Kidney (tissue), 14 donors: ENCODE results near the gene FBXL7. TPM values are rescaled to one million over a fixed set of nuclear protein-coding genes. Genes with fewer than 3 reads are reported as not detected.

Experiments used
- DNase-seq, 5 donors: peaks; one replicate each; pipeline ENCODE4 v3.0.0-alpha.2; 2013 to 2020
- FAIRE-seq: peaks from 2 replicates; lab custom pipeline; 2012; peaks lifted over from hg19 to GRCh38; lab: Jason Lieb, UNC
- H3K27ac ChIP-seq, 2 donors: one replicate each; pipeline ENCODE4 v1.7.0; 2013; ENCODE audit warnings: low read depth in 2 of 2, low read length in 2 of 2, inconsistent platforms in 1 of 2
- H3K27me3 ChIP-seq: one replicate; pipeline ENCODE4 v1.7.1; 2013; ENCODE audit warnings: low read length, inconsistent platforms; ENCODE audit not compliant: control insufficient read depth, insufficient read depth
- H3K36me3 ChIP-seq, 3 donors: one replicate each; pipeline versions ENCODE4 v1.7.0 to v1.7.1; 2013; ENCODE audit warnings: low read length in 3 of 3, control low read depth in 1 of 3, inconsistent platforms in 1 of 3; ENCODE audit not compliant: insufficient read depth in 3 of 3, control insufficient read depth in 2 of 3
- H3K4me1 ChIP-seq, 3 donors: one replicate each; pipeline versions ENCODE4 v1.7.0 to v1.7.1; 2013; ENCODE audit warnings: low read length in 3 of 3, inconsistent platforms in 1 of 3, low read depth in 1 of 3; ENCODE audit not compliant: control insufficient read depth in 2 of 3, insufficient read depth in 2 of 3
- H3K4me3 ChIP-seq, 3 donors: one replicate each; pipeline versions ENCODE4 v1.7.0 to v1.8.1; 2013; ENCODE audit warnings: low read length in 3 of 3, control low read depth in 1 of 3, inconsistent platforms in 1 of 3
- H3K9ac ChIP-seq, 3 donors: one replicate each; pipeline versions ENCODE4 v1.7.0 to v1.7.1; 2013; ENCODE audit warnings: low read length in 3 of 3, control low read depth in 1 of 3, inconsistent platforms in 1 of 3
- H3K9me3 ChIP-seq, 3 donors: one replicate each; pipeline versions ENCODE4 v1.7.0 to v1.7.1; 2013; ENCODE audit warnings: low read length in 3 of 3, control low read depth in 1 of 3, inconsistent platforms in 1 of 3; ENCODE audit not compliant: control insufficient read depth in 2 of 3, insufficient read depth in 1 of 3
- CTCF ChIP-seq: IDR thresholded peaks from 3 replicates; pipeline ENCODE4 v1.5.1; 2012; ENCODE audit warnings: mild to moderate bottlenecking, moderate library complexity, borderline replicate concordance; ENCODE audit not compliant: insufficient read depth; ENCODE audit errors: extremely low read depth
- intact Hi-C: fragments of 100-400 bp; cut with DNase I; formaldehyde crosslinking; loops from one replicate; pipeline ENCODE4 v1.11.1; 2022
- polyA plus RNA-seq: library from polyadenylated mRNA; stranded (reverse); fragments of 350-450 nt; fragmentation: Illumina TruSeq; extraction: RNeasy Lipid Tissue Mini Kit (QIAGEN cat#74804); gene quantifications from one replicate; pipeline ENCODE4 v1.2.3, GENCODE V29; 2014; ENCODE audit warnings: low read depth, low replicate concordance; ENCODE audit not compliant: insufficient read depth
- total RNA-seq: library from RNA; stranded (reverse); fragmentation: NEBNext Ultra II Directional; extraction: Animal tissue kit (Norgen Biotek cat#: 25700); gene quantifications from one replicate; pipeline ENCODE4 v1.2.1, GENCODE V29; 2021
- donor health status: control.
- donor health status: control.
- donor health status: control.
- donor health status: control.
- donor health status: control.
- donor health status: DM: yes; HTN: yes; CAD: no.
- donor health status: Normal renal cell carcinoma (clear cell type).

FBXL7 gene
- total and polyA plus RNA-seq, 2 donors from 2014 or later, result 3.9 to 6.1 TPM

- Histone ChIP-seq H3K9ac (no peak overlapping the region), H3K27me3 (no peaks in the 10 kb centered on the region), H3K9me3 (peaks cover 0 to 5% (median 0%) of the 10 kb centered on the region in 3 donors), H3K4me3 (no peak overlapping the region), H3K36me3 (no peaks in the 10 kb centered on the region), H3K27ac (no peak overlapping the region), H3K4me1 (no peaks in the 10 kb centered on the region)
- DNase-seq (no peak), FAIRE-seq (no peak)
- no peak for TF ChIP-seq CTCF
- intact Hi-C loops, result no loop called here
These were observed 66.3 kb downstream of the FBXL7 start for GRCh38 chr5:15566306-15566705.

- no peak overlapping the region for H3K27ac ChIP-seq
- intact Hi-C loops, result no loop called here
- no peak overlapping the region for H3K9ac ChIP-seq
- peaks cover 0 to 2% (median 0%) of the 10 kb centered on the region in 3 donors for H3K9me3 ChIP-seq
- H3K36me3 ChIP-seq, result no peaks in the 10 kb centered on the region
- H3K27me3 ChIP-seq, result no peaks in the 10 kb centered on the region
- H3K4me3 ChIP-seq, result no peak overlapping the region
- FAIRE-seq (no peak), DNase-seq (no peak)
- TF ChIP-seq CTCF, result no peak
- no peaks in the 10 kb centered on the region for H3K4me1 ChIP-seq
These were observed 66.8 kb downstream of the FBXL7 start for GRCh38 chr5:15566789-15567188.

GRCh38 chr5:15570491-15570890 lies 70.5 kb downstream of the FBXL7 start:
- Histone ChIP-seq H3K4me1 (no peaks in the 10 kb centered on the region), H3K27ac (no peak overlapping the region), H3K27me3 (no peaks in the 10 kb centered on the region), H3K36me3 (no peaks in the 10 kb centered on the region), H3K9me3 (no peaks in the 10 kb centered on the region), H3K9ac (no peak overlapping the region), H3K4me3 (no peak overlapping the region)
- no peak for FAIRE-seq
- DNase-seq, result no peak
- no peak for TF ChIP-seq CTCF
- intact Hi-C loops, result no loop called here

- Histone ChIP-seq H3K36me3 (no peaks in the 10 kb centered on the region), H3K27me3 (no peaks in the 10 kb centered on the region), H3K4me3 (no peak overlapping the region), H3K27ac (no peak overlapping the region), H3K9ac (no peak overlapping the region), H3K9me3 (no peaks in the 10 kb centered on the region), H3K4me1 (no peaks in the 10 kb centered on the region)
- FAIRE-seq, result no peak
- DNase-seq, result no peak
- intact Hi-C loops, result no loop called here
- TF ChIP-seq CTCF, result no peak
These were observed 71.1 kb downstream of the FBXL7 start for GRCh38 chr5:15571081-15571480.
